ENCODE results near the gene CITED1. TPM values are rescaled to one million over a fixed set of nuclear protein-coding genes. Genes with fewer than 3 reads are reported as not detected.
A peak's percentile ranks its signal among the peaks of the same experiment; 100 is the strongest.

CITED1 gene
- total RNA-seq, 1 experiment from 2014 or later, result 0.36 TPM

DNA sequence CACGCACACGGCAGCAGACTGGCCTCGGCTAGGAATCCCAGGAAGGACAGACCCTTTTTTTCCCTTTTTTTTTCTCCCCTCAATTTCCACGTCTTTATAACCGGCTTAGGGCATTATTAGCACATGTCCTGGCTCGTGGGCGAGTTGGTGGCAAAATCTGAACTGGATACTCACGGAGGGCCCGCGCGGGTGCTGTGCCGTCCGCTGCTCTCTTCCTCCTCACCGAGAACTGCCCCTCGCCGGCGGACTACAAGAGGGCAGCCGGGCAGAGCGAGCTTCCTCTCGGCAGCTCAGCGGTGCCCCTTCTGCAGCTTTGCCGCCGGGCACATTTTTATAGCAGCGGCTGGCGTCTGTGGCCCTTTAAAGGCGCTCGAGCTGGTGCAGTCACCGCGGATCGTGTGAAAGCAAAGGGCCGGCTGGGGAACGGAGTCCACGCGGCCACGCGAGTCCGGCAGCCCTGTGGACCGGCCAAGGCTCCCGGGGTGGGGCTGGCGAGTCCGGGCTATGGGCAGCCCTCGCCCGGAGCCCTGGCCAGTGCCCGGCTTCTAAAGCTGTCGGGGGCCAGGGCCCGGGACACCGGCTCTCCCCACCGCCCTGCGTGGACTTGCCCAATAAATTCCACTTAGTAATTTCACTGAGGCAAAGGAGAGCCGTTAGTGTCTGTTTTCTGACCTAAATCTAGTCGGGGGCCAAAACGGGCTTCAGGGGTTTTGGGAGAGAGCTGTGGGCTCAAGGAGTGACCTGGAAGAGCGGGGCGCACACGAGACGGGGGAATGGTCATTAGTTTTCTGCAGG, 1.3 kb upstream of the CITED1 start:
- POLR2A ChIA-PET, result interaction anchor here (0.7 kb wide), 1 partner anchor 15 kb away, joined by 4 read pairs; no protein-coding TSS in a partner anchor
- Histone ChIP-seq H3K9me3 (ENCODE audit: control insufficient read depth, insufficient read depth, low read depth, low read length) (no peaks in the 10 kb centered on the region), H3K27me3 (ENCODE audit: control insufficient read depth, insufficient read depth, low read length) (no peaks in the 10 kb centered on the region; the same call in 1 of the 2 replicates), H3K36me3 (ENCODE audit: control insufficient read depth, insufficient read depth, low read length) (no peaks in the 10 kb centered on the region), H3K4me3 (ENCODE audit: low read depth in 2 of 2, low read length in 2 of 2) (peak overlapping the region; percentile 44 to 62), H3K4me1 (ENCODE audit: control insufficient read depth, insufficient read depth, low read length) (peaks cover 4% of the 10 kb centered on the region), H3K27ac (ENCODE audit: low read length) (no peak overlapping the region)
- DNase-seq (ENCODE audit: low read depth, low spot score) (no peak), ATAC-seq (peak; percentile 82)
- intact Hi-C loops (cut with micrococcal nuclease; ENCODE audit: unreplicated experiment), result no loop called here
- CTCF ChIA-PET, result no interaction called here
- BruUV-seq (replicated peaks), result no TSS peak
- in situ Hi-C loops (cut with HindIII; ENCODE audit: low pct_unique_long_range_greater_than_20kb, low sequenced_read_pairs), result no loop called here
- TF ChIP-seq TCF7L2 (IDR thresholded peaks at IDR 0.05; ENCODE audit: low read depth, low read length), result no peak
- no peak for TF ChIP-seq POLR2AphosphoS5 (IDR thresholded peaks at IDR 0.05; ENCODE audit: low read depth, low read length)
- TF ChIP-seq SIN3A (IDR thresholded peaks at IDR 0.05; ENCODE audit: borderline replicate concordance, insufficient read depth, low read depth, low read length), result no peak
- TF ChIP-seq, protein P1, sequence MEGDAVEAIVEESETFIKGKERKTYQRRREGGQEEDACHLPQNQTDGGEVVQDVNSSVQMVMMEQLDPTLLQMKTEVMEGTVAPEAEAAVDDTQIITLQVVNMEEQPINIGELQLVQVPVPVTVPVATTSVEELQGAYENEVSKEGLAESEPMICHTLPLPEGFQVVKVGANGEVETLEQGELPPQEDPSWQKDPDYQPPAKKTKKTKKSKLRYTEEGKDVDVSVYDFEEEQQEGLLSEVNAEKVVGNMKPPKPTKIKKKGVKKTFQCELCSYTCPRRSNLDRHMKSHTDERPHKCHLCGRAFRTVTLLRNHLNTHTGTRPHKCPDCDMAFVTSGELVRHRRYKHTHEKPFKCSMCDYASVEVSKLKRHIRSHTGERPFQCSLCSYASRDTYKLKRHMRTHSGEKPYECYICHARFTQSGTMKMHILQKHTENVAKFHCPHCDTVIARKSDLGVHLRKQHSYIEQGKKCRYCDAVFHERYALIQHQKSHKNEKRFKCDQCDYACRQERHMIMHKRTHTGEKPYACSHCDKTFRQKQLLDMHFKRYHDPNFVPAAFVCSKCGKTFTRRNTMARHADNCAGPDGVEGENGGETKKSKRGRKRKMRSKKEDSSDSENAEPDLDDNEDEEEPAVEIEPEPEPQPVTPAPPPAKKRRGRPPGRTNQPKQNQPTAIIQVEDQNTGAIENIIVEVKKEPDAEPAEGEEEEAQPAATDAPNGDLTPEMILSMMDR (IDR thresholded peaks at IDR 0.05), result no peak
- TF ChIP-seq, protein P2, sequence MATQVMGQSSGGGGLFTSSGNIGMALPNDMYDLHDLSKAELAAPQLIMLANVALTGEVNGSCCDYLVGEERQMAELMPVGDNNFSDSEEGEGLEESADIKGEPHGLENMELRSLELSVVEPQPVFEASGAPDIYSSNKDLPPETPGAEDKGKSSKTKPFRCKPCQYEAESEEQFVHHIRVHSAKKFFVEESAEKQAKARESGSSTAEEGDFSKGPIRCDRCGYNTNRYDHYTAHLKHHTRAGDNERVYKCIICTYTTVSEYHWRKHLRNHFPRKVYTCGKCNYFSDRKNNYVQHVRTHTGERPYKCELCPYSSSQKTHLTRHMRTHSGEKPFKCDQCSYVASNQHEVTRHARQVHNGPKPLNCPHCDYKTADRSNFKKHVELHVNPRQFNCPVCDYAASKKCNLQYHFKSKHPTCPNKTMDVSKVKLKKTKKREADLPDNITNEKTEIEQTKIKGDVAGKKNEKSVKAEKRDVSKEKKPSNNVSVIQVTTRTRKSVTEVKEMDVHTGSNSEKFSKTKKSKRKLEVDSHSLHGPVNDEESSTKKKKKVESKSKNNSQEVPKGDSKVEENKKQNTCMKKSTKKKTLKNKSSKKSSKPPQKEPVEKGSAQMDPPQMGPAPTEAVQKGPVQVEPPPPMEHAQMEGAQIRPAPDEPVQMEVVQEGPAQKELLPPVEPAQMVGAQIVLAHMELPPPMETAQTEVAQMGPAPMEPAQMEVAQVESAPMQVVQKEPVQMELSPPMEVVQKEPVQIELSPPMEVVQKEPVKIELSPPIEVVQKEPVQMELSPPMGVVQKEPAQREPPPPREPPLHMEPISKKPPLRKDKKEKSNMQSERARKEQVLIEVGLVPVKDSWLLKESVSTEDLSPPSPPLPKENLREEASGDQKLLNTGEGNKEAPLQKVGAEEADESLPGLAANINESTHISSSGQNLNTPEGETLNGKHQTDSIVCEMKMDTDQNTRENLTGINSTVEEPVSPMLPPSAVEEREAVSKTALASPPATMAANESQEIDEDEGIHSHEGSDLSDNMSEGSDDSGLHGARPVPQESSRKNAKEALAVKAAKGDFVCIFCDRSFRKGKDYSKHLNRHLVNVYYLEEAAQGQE (IDR thresholded peaks at IDR 0.05; ENCODE audit: insufficient read depth in 1 of 2, low read depth in 2 of 2, low read length in 1 of 2), result no peak

DNA sequence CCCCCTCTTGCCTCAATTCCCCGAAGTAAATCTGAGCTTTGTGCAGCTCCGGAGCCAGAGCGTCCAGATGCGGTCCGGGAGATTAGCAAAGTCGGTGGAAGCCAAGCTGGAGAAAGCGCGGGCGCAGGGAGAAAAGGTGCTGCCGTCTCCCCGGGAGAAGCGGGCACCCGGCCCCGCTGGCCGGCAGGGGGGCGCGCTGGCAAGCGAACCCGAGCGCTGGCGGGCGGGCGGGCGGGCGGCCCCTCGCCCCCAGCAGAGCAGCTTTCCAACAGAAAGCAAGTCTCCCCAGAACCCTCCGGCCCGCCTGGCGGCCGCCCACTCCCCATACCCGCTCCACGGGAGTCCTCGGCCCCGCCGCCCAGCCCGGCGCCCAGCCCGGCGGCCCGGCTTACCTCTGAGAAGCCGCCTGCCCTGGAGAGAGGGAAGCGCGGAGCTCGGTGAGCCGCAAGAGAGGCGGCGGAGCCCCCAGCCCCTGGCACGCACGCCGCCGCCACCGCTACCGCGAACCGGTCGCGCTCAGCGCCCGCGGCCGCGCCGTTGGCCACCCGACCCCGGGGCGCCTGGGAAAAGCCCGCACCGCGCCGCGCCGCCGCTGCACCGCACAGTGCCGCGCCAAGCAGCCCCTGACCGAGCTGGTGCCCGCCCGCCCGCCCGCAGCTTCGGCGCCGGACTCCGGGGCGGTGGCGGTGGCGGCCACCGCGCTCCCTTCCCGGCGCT, 529 bp upstream of the CITED1 start:
- BruUV-seq (replicated peaks), result no TSS peak
- ChIA-PET CTCF (interaction anchor here (0.6 kb wide), 2 partner anchors 125 to 174 kb away, joined by 3 to 4 read pairs; partner anchors contain the start of gene RTL5), POLR2A (interaction anchor here (0.7 kb wide), 1 partner anchor 16 kb away, joined by 4 read pairs; no protein-coding TSS in a partner anchor)
- no peak overlapping the region for H3K27ac ChIP-seq (ENCODE audit: low read length)
- DNase-seq (ENCODE audit: low read depth, low spot score), result no peak
- ATAC-seq, result peak; percentile 31
- in situ Hi-C loops (cut with HindIII; ENCODE audit: low pct_unique_long_range_greater_than_20kb, low sequenced_read_pairs), result no loop called here
- intact Hi-C loops (cut with micrococcal nuclease; ENCODE audit: unreplicated experiment), result no loop called here
- no peaks in the 10 kb centered on the region; the same call in 1 of the 2 replicates for H3K27me3 ChIP-seq (ENCODE audit: control insufficient read depth, insufficient read depth, low read length)
- peaks cover 4% of the 10 kb centered on the region for H3K4me1 ChIP-seq (ENCODE audit: control insufficient read depth, insufficient read depth, low read length)
- no peaks in the 10 kb centered on the region for H3K9me3 ChIP-seq (ENCODE audit: control insufficient read depth, insufficient read depth, low read depth, low read length)
- no peaks in the 10 kb centered on the region for H3K36me3 ChIP-seq (ENCODE audit: control insufficient read depth, insufficient read depth, low read length)
- peak overlapping the region; percentile 44 to 62 for H3K4me3 ChIP-seq (ENCODE audit: low read depth in 2 of 2, low read length in 2 of 2)
- TF ChIP-seq, protein P1 (IDR thresholded peaks at IDR 0.05), result no peak; the same call in 1 of the 2 replicates
- TF ChIP-seq, protein P2 (IDR thresholded peaks at IDR 0.05; ENCODE audit: insufficient read depth in 1 of 2, low read depth in 2 of 2, low read length in 1 of 2), result no peak
- TF ChIP-seq SIN3A (IDR thresholded peaks at IDR 0.05; ENCODE audit: borderline replicate concordance, insufficient read depth, low read depth, low read length) (no peak), TCF7L2 (IDR thresholded peaks at IDR 0.05; ENCODE audit: low read depth, low read length) (no peak), POLR2AphosphoS5 (IDR thresholded peaks at IDR 0.05; ENCODE audit: low read depth, low read length) (no peak)
